Measurements from ENCODE around the gene DDIT4.

Gene DDIT4

GRCh38 chr10:72318418-72319262 is 44.9 kb downstream of the DDIT4 start:
- DNase-seq (ENCODE audit: low read depth): no peak

- DNase-seq (ENCODE audit: low read depth): peak; percentile 93
These were observed 45.9 kb downstream of the DDIT4 start for GRCh38 chr10:72319416-72320254.

- peak; percentile 99 for DNase-seq (ENCODE audit: low read depth)
These were observed 47.0 kb downstream of the DDIT4 start for GRCh38 chr10:72320676-72321247.

- no peak for DNase-seq (ENCODE audit: low read depth)
These were observed 47.7 kb downstream of the DDIT4 start for GRCh38 chr10:72321248-72322029.

- DNase-seq (ENCODE audit: low read depth): no peak
These were observed 48.2 kb downstream of the DDIT4 start for GRCh38 chr10:72322030-72322279.

GRCh38 chr10:72322280-72323058 is 48.7 kb downstream of the DDIT4 start:
- DNase-seq (ENCODE audit: low read depth): no peak

- no peak for DNase-seq (ENCODE audit: low read depth)
These were observed 49.5 kb downstream of the DDIT4 start for GRCh38 chr10:72323108-72323749.

- no peak for DNase-seq (ENCODE audit: low read depth)
These were observed 50.1 kb downstream of the DDIT4 start for GRCh38 chr10:72323771-72324191.
